NCI-H345 (cell line): ENCODE measurements around the gene RNF14.
"Not testable (repeated sequence)": the region's sequence is repeated elsewhere in the genome, so short reads cannot be mapped to it uniquely, and the experiment has no call there.

Source experiments
- DNase-seq: peaks from one replicate; lab custom pipeline; 2025; lab: John Stamatoyannopoulos, UW

The RNF14 gene, protein sequence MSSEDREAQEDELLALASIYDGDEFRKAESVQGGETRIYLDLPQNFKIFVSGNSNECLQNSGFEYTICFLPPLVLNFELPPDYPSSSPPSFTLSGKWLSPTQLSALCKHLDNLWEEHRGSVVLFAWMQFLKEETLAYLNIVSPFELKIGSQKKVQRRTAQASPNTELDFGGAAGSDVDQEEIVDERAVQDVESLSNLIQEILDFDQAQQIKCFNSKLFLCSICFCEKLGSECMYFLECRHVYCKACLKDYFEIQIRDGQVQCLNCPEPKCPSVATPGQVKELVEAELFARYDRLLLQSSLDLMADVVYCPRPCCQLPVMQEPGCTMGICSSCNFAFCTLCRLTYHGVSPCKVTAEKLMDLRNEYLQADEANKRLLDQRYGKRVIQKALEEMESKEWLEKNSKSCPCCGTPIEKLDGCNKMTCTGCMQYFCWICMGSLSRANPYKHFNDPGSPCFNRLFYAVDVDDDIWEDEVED

GRCh38 chr5:141968914-141969608 is at the start of gene RNF14:
TSS of gene RNF14 (plus strand) at chr5:141969105. CDS start at chr5:141973589, 4,484 bp downstream.
- peak; percentile 86 for DNase-seq

GRCh38 chr5:141919218-141920119 is 49.4 kb upstream of the RNF14 start:
- DNase-seq = no peak

DNA sequence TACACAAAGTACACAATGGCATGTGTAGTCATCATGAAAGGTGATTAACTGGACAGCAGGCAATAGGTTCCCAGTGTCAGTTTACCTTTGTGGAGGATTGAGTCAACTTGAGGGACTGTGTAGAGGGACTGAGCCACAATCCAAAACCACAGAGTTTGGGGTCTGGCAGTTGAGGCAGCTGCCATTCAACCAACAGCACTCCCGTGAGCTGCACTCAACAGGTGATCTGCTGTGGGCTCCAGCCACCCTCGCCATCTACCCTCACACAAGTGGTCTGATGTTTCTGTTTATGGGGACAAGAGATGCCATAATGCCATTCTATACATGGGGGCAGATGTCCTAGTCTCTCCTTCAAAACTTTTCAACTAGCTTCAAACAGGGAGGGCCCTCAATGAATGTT is 48.1 kb upstream of the RNF14 start:
- DNase-seq = no peak

DNA sequence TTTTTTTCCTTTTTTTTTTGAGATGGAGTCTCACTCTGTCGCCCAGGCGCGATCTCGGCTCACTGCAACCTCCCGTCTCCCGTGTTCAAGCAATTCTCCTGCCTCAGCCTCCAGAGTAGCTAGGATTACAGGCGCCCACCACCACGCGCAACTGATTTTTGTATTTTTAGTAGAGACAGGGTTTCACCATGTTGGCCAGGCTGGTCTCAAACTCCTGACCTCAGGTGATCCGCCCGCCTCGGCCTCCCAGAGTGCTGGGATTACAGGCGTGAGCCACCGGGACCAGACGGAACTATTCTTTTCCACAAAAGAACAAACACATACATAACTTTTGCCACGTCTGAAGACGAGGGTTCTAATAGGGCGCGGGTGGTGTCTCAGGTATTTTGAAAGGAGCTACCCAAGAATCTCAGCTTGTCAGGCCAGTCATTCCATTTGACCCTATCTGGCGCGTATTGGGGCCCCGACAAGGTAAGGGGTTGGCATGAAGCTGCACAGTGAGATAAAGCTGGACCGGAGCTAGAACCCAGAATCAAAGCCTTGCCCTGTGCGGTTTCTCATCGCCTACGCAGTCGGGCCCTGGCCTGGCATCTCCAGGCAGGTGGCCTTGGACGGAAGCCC is 46.0 kb upstream of the RNF14 start:
- not testable (repeated sequence) for DNase-seq

DNA sequence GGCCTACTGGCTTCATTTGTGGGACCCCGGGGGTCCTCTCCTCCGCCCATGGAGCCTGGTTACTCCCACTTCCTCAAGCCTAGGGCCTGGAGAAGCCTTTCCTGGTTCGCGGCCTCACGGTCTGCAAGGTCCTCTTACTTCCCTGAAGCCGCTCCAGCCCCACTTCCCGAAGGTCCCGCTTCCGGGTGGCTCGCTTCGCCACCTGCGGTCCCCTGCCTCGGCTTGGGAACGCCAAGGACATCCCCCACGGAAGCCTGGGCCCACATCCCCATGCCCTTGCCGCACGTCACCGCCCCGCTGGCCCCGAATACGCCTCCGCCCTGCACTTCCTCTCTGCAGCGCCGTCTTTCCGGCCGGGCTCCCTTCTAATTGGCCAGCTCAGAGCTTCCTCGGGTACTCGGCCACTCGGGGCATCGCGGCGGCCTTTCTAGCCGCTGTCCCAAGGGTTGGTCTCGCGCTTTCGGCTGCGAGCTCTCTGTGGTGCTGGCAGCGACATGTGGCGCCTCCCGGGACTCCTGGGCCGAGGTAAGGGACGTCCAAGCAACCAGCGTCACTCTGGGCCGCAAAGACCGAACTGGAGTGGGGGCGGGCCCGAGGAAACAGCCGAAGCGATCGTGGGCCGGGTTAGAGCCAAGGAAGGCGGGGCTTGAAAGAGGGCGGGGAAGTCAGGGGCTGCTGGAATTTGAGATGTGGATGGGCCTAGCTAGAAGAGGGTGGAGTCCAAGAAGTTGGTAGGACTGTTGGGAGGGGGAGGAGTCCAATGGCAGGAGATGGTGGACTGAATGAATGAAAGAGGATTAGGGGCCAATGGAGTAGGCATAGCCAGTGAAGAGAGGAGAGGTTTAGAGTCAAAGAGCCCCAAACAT is 45.2 kb upstream of the RNF14 start, which contains the start of gene DELE1:
DELE1 (plus strand) TSS at position 424 of the 866 bp plus-strand sequence; CDS start at position 495, 71 bp downstream.
- DNase-seq = peak; percentile 65

DNA sequence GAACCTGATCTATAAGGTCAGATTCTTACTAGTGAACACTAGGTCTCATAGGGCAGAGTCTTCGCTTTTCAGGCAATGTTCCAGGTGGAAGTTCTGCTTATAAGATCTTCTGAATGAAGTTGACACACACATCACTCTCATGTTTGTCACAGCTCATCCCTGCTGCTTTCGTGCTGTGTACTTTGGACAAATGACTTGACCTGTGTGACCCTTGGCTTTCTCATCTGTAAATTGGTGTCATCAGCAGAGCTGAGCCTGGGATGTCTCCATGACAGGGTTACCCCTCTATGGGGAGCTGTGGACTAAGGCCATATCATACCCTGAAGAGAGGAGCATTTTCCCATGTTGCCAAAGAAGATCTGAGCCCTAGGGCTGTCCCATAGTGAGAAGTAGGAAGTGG is 42.5 kb upstream of the RNF14 start:
- DNase-seq = no peak

- no peak for DNase-seq
Observed at GRCh38 chr5:141928051-141928450, 40.9 kb upstream of the RNF14 start.

DNA sequence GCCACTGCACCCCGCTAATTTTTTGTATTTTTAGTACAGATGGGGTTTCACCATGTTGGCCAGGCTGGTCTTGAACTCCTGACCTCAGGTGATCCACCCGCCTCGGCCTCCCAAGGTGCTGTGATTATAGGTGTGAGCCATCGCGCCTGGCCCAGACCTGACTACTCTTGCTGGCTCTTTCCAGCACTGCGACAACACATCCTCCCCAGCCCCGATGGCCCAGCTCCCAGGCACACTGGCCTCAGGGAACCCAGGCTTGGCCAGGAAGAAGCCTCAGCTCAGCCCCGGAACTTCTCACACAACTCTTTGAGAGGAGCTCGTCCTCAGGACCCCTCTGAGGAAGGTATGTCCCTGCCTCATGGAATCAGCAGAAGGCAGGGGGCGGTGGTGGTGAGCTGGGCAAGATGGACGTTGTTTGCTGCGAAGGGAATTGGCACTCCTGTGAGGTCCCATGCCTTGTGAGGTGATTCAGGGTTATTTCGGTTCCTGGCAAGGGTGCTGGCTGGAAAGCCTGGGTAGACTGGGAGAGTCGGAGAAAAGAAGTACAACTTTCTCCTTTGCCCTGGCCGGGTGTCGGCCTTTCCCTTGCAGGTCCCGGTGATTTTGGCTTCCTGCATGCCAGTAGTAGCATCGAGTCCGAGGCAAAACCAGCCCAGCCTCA is 39.4 kb upstream of the RNF14 start:
- no peak for DNase-seq

GRCh38 chr5:141931694-141932093 is 37.2 kb upstream of the RNF14 start:
- no peak for DNase-seq

DNA sequence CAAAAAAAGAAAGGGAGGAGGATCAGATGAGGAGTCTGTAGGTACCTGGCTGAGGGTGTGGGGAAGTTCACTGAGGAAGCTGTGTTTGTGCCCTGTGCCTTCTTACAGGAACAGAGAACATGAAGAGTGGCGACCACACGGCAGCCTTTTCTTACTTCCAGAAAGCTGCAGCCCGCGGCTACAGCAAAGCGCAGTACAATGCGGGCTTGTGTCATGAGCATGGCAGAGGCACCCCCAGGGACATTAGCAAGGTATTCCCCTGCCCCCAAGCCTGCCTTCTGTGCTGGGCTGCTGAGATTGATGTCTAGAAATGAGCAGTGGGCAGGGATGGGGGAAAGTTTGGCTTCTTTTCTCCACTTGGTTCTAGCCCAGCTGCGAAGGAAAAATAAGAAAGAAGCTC is 35.8 kb upstream of the RNF14 start:
- DNase-seq = no peak

GRCh38 chr5:141934099-141934844 is 34.6 kb upstream of the RNF14 start:
- DNase-seq = peak; percentile 96

GRCh38 chr5:141935538-141935937 is 33.4 kb upstream of the RNF14 start:
- peak; percentile 80 for DNase-seq

- no peak for DNase-seq
Observed at GRCh38 chr5:141940695-141941271, 28.1 kb upstream of the RNF14 start.

GRCh38 chr5:141941307-141941706 is 27.6 kb upstream of the RNF14 start:
- DNase-seq = no peak

DNA sequence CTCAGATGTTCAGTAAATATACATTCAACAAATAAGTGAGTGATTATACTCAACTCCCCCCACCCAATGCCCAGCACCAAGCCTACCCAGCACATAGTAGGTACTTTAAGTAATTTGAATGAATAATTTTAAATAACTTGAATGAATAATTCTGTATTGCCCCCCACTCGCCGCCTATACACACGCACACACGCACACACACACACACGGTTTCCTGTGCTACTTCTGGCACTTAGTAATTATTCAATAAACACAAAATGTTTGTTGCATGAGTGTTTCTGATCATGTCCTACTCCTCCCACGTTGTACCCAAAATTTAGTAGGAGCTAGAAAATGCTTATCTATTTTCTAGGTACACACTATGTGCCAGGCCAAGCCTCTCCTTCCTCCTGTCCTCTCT is 27.1 kb upstream of the RNF14 start:
- DNase-seq = no peak

DNA sequence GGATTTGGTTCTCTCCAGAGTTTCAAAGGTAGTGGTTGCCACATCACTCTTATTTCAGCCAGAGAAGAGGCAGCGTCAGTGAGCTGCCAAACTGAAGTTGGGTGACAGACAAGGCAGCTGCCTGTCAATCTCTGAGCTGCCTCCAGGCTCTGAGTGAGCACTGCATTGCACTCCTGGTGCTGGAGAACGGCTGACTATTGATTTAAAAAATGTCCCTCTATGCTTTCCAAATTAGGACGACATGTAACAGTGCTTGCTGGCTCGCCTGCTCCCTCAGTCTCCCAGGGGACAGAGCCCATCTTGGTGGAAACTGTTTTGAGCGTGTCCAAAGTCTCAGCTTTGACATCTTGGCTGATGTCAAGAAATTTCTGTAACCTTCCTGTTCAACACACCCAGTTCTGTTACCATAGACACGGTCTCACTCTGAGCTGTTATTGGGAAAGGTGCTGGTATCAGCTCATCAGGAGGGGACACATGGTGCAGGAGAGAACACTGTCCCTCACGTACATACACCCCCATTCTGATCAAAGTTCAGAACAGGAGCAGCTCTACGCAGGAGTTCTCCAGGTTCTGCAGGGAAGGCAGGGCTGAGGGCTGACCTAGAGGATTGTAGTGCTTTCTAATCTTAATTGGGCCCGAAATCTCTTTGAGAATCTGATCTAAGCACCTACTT is 26.6 kb upstream of the RNF14 start:
- no peak for DNase-seq

GRCh38 chr5:141944076-141944475 is 24.8 kb upstream of the RNF14 start:
- DNase-seq = no peak

DNA sequence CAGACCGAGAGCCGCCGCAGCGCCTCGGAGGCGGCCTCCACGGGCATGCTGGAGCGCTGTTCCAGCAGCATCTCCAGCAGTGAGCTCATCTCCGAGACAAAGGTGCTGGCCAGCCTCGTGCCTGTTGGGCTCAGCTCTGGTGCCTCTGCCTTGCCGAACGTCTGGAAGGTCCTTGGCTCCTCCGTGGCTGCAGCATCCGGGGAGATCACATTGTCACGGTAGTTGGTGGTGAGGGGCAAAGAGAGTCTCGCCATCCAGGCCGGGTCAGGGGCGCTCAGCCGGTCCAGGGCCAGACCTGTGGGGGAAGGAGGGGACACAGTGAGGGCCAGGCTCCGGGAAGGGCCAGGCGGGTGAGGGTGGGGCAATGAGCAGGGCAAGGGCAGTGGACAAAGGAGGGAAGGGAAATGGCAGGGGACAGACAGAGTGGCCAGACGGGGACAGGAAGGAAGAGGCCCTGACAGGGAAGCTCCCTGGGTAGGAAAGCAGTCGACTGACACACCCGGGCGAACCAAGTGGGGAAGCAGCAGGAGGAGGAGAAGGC is 23.3 kb upstream of the RNF14 start:
- DNase-seq = no peak
